GM15510 (cell line): ENCODE results near the gene GIT2.

Source experiments
- POLR2A ChIP-seq: IDR thresholded peaks from 3 replicates; pipeline ENCODE4 v1.6.1; 2011; ENCODE audit warnings: borderline replicate concordance; ENCODE audit not compliant: insufficient read length; ENCODE audit errors: extremely low read depth

GIT2 gene

DNA sequence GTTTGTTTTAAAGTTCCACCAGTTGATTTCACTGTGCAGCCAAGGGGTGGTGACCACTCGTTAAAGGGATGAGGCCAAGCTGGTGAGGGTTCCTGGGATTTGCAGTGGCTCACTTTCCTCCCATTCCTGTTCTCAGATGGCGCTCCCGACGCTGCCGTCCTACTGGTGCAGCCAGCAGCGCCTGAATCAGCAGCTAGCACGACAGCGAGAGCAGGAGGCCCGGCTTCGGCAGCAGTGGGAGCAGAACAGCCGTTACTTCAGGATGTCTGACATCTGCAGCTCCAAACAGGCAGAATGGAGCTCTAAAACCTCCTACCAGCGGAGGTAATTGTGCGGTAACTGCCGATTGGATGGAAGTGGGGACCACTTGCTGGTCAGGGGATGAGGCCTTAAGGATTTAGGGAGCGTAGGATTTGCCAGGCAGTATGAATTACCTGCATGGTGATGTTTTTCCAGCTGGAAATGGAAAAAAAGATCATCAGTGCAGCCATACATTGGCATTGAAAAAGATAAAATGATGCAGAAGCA, 93.2 kb downstream of the GIT2 start:
- TF ChIP-seq POLR2A, result no peak

DNA sequence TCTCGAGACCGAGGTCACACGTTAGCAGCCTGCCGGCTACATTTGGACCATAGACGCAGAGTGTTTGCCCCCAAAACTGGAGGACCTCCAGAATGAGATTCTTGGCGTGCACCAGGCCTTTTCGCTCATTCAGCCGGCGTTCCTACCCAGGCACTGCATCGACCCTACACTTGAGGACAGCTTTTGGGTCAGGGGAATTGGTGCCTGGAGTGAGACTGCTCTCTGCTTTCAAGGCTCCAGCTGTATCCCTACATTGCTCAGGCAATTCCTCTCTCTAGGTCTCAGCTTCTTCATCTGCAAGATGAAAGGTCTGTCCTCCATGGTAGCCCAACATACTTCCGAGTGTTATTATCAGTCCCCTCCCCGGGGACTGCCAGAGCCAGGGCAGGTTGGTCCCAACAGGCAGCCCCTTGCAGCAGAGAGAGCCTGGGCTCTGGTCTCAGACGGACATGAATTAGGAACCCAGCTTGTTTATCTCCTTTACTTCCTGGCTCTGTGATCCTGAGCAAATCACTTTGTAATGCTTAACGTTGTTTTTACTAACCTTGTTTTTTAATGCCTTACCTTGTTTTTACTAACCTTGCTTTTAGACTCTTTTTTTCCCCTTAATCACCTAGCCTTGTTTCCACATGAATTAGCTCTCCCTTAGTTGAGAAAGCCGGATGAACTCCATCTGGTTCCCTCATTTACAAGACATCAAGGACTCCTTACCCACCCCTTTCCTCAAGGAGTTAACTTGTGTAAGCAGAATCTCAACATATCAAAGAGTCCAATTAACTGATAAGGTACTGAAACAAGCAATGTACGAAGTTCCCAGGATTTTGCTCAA, 95.2 kb downstream of the GIT2 start:
- no peak for TF ChIP-seq POLR2A

DNA sequence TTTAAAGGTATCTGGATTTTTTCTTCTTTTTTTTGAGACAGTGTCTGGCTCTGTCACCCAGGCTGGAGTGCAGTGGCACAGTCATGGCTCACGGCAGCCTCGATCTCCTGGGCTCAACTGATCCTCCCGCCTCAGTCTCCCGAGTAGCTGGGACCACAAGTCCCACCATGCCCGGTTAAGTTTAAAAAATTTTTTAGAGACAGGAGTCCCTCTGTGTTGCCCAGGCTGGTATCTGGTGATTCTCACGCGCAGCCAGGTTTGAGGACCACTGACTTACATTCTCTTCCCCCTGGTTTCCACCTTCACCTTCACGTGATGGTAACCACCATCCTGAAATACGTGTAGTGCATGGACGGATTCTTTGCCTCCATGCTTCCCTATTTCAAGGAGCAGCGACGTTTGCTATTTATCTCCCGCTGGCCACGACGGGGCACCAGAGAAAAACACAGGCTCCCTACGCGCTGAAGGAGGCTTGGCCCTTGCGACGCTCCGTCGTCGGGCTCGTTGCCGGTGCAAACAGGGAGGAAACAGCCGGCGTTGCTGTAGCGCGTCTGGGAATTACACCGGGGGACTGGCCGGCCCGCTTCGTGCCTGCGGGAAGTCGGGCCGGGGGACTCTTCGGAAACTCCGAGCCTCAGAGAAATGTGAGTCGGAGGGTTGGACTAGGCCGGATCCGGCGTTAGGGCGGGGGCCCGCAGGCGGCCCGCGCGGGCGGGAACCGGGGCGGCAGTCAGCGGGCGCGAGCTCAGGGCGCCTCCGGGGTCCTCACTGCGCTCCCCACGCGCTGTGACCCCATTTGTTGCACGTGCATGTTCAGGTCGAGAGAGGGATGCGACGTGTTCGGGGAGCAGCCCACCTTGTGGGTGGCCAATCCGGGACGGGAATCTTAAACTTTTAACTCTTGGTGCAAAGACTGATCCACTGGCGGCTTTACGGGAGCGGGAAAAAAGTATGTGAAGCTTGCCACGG, 96.1 kb downstream of the GIT2 start, which contains the start of gene TCHP:
Gene TCHP (plus strand): TSS at position 492 of the 969 bp plus-strand sequence. CDS start 2,753 bp downstream, outside the sequence.
- TF ChIP-seq POLR2A, result peak; percentile 65

DNA sequence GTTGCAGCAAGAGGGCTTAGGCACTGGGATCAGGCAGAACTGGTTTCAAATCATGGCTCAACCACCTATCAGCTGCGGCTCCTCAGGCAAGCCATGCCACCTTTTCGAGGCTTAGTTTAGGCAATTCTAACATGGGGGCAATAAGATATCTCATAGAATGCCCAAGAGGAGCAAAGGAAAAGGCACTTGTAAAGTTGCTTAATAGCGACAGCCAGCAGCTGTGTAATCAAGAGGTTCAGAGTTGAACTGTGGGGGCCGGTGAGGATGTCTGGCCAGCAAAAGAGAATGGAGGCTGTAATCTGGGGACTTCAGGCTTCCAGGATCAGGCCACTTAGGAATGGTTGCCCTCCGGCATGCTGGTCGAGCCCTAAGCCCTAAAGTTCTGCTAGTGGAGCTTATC, 99.1 kb downstream of the GIT2 start:
- no peak for TF ChIP-seq POLR2A

DNA sequence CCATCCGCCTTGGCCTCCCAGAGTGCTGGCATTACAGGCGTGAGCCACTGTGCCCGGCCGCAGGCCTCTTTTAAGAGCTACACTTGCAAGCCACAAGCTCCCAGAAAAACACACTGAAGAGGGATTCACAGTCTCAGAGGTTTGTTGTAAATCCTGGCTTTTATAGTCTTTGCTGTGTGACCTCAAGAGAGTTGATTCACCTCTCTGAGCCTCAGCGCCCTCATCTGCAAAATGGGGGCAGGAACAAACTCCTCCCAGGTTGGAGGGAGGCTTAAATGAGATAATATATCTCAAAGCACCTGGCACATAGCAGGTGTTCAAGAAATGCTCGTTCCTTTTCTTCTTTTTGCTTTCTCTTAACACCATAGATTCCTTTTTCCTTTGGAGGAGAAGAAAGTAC, 100.0 kb downstream of the GIT2 start:
- no peak for TF ChIP-seq POLR2A

DNA sequence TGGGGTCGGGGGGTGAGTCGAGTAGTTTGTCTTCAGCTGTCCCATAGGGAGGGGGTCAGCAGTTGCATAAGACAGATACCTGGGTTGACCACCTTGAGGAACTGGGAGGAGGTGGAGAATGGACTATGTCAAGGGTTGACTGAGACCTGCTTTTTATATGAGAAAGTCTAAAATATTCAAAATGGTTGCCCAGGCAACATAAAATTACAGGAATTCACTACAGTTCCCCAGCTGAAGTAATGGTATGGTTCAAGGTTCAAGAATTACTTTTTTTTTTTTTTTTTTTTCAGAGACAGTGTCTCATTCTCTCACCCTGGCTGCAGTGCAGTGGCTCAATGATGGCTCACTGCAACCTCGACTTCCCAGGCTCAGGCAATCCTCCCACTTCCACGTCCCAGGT, 101.2 kb downstream of the GIT2 start:
- no peak for TF ChIP-seq POLR2A

DNA sequence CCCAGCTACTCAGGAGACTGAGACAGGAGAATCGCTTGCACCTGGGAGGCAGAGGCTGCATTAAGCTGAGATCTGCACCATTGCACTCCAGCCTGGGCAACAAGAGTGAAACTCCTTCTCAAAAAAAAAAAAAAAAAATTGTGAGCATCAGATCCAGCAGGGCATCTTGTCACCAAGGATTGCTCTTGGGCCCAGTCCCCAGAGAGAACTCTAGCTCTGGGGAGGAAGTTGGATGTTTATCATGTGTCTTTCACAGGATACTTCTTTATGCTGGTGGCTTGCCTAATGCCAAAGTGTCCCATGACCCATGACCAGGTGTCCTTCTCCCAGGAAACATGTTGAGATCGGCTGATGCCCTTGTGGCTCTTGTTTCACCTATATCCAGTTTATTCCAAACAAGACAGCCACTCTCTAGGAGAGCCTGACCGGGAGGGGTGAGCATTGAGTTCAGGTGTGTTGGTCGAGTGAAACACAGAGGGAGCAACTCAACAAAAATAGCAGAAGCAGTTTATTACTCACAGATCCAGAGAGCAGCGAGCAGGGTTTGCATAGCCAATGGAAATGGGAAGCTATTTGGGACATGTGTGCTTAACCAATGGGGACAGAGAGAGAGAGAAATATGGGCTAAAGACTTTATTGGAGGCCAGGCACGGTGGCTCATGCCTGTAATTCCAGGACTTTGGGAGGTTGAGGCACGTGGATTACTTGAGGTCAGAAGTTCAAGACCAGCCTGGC, 102.7 kb downstream of the GIT2 start:
- no peak for TF ChIP-seq POLR2A

DNA sequence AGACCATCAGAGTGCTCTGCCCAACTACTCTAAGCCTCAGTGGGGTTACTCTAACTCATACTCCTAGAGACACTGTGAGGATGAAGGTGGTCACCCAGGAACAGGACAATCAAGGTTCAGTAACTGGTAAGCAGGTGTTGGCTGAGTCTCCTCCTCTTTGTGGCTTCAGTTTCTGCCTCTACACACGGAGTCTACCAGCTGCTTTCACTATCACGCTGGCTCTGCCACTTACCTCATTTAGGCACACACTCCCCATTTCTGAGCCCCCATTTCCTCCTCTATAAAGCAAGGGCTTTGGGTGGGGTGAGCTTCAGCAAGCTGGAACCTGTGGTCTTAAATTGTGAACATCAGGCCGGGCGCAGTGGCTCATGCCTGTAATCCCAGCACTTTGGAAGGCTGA, 103.4 kb downstream of the GIT2 start:
- no peak for TF ChIP-seq POLR2A

DNA sequence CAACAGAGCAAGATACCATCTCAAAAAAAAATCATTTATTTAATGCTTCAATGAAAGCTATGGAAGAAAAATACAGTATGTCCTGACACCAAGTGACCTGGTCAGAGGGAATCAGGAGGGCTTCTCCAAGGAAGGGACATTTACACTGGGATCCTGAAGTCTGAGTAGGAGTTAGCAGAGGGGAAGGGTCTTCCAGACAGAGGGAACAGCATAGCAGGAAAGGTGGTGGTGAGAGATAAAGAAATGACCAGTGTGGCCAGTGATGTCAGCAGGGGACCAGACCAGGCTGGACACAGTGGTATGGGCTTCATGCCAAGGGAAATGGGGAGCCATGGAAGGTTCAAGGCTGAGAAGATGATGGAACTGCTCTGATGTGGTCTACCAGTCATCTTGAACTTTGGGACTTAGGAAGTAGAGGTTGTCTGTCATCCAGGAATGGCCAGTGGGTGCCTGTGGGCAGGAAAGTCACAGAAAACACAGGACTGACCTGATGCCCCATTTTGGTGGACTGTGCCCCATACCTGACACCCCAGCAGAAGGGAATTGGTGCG, 103.9 kb downstream of the GIT2 start:
- no peak for TF ChIP-seq POLR2A

DNA sequence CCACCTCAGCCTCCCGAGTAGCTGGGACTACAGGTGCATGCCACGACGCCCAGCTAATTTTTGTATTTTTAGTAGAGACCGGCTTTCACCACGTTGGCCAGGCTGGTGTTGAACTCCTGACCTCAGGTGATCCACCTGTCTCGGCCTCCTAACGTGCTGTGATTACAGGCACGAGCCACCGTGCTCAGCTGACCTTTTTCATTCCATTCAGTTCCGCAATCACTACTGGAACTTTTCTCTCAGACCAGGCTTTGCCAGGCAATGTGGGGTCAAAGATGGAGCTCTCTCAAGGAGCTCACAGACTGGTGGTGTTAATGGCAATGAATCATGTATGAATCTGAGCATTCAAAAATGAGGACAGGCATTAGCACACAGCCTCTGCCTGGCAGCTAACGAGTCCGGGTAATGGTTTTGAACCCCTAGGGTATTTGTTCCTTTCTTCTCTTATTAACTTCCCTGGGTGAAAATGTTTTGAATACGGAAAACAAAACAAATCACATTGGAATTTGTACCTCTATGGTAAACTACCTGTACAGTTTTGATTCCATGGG, 105.5 kb downstream of the GIT2 start:
- no peak for TF ChIP-seq POLR2A

DNA sequence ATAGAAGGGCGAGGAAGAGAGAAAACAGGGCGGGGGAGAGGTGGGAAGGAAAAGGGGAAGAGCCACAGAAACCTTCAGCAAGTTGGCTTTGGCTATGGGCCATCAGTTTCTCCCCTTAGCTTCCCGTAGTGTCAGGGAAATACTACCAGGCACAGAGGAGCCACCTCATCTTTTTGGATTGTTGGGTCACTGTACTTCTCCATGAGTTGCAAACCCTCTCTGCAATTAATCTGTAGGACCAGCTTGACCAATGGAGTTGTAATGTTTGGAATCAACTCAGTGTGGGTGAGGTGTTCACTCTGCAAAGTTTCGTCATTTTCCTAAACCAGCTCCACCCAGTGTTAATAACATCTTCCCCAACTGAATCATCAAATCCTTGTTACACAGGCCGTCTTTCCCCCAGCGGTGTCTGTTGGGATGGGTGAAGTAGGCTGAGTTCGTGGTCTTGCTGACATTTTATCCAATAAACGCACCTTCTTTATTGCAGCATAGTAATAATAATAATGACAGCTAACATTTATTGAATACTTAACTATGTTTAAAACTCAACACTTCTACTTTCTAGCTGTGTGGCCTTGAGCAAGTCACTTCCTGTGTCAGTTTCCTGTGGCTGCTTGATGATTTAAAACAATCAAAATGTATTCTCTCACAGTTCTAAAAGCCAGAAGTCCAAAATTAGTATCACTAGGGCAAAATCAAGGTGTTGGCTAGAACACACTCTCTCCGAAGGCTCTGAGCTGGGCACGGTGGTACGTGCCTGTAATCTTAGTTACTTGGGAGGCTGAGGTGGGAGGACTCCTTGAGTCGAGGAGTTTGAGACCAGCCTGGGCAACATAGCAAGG, 107.8 kb downstream of the GIT2 start:
- TF ChIP-seq POLR2A, result no peak

DNA sequence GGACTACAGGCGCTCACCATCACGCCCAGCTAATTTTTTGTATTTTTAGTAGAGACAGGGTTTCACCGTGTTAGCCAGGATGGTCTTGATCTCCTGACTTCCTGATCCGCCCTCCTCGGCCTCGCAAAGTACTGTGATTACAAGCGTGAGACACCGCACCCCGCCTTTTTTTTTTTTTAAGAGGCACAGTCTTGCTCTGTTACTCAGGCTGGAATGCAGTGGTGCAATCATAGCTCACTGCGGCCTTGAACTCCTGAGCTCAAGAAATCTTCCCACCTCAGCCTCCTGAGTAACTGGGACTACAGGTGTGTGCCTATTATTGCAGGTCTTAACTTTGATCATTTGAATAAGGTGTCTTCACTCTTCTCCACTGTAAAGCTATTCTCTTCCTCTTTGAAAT, 110.6 kb downstream of the GIT2 start:
- no peak for TF ChIP-seq POLR2A

DNA sequence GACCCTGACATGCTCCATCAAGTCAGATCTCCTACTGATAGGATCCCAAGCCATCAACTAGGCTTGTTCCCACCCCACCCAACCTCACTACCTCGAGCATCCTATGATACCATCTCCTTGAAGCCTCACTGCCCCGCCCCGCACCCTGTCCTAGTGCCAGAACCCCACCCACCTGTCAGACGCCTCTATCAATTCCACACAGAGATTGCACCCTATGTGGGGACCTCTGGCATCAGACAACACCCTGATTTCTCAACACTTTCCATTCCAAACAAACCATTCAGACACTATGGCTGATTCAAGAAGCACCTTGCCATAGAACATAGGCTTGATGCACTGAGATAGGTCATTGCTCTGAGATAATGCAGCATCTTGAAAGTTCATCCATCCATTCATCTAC, 112.7 kb downstream of the GIT2 start:
- no peak for TF ChIP-seq POLR2A
